Activated CD4-positive, CD25-positive, alpha-beta regulatory T cell (primary cell): ENCODE data around the gene SLIT1.

Source experiments
- DNase-seq, 4 experiments: peaks; one replicate each; lab custom pipeline; 2025; lab: John Stamatoyannopoulos, UW

SLIT1 gene

GRCh38 chr10:97001183-97001991, 184.4 kb downstream of the SLIT1 start:
- DNase-seq, result no peak

- no peak for DNase-seq
These were observed 185.1 kb downstream of the SLIT1 start for GRCh38 chr10:97000487-97001182.

- no peak for DNase-seq
These were observed 185.8 kb downstream of the SLIT1 start for GRCh38 chr10:96999987-97000386.

DNA sequence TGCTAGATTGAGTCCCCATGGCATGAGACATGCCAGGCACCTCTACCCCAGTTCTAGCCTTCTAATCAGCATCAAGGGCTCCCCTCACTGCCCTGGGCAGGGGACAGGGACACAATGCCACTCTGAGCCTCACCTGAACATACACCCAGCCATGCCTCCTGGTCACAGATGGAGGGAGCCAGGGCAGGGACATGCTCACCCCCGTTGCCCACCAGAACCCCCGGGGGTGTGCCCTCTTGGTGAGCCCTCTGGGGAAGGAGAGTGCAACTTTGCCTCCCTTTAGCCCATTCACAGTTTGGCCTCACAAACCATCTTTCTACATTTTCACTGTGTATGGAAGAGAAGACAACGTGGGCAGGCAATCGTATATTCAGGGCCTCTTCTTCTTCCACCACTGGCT, 186.4 kb downstream of the SLIT1 start:
- DNase-seq, result no peak

GRCh38 chr10:96998329-96998888, 187.3 kb downstream of the SLIT1 start:
- no peak for DNase-seq

DNA sequence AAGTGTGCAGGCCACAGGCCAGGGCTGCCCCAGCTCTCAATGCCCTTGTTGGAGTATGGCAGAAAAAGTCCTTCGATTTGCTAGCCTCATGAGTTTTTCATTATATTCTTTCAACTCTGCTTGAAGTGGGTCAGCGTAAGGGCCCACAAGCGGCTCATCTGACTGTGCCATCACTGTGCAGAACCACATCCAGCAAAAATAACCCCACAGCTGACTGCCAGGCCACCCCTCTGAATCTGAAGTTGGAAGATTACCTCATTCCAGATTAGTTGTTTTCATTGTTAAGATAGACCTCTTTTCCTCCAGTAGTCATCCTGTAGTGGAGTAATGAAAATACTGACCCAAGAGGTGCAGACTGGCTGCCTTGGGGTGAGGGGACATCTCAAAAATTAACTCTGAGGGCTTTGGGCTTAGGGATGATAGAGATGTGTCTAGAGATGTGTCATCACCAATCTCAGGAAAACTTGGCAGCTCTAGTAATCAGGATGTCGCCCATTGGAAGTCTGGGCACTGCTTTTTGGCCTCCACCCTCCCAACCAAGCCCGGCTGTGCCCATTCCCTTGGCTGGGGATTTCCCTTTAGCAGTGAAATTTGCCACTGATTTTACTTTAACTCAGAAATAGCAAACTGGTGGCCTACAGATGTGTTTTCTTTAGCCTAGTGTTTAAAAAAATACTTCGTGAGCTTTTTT, 189.3 kb downstream of the SLIT1 start:
- DNase-seq, result no peak

DNA sequence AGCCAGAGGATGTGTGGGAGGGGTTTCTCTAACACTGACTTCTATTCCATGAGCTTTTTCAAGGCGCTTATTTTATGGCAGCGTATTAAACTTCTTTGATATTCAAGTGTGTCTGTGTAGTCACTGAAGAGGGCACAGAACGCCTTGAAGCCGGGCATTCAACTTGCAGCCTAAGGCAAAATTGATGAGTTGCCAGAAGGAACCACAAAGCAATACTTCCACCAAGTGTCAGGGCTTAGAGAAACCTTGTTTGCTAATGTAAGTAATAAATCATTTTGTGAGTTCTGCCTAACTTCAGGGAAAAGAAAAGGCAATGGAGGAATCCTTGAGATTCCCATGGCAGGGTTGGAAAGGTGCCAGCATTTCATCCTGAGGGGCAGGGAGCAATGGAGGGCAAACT, 189.9 kb downstream of the SLIT1 start:
- DNase-seq, result no peak

DNA sequence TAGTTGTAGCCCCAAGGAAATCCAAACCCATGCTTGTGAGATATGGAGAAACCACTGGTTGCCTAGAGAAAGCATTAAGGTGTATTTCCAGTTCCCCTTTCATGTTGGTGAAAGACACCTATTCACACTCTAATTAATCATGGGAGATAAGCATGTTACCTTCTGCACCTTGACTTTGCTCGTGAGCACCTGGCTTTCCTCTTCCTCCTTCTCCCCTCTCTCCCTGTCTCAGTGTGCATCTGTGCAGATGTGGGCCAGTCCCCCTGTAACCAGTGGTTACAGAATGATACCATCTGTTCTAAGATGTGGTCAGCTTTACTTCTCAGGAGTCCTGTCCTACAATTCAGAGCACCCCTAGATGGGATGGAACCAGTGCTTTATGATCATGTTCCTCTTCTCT, 193.0 kb downstream of the SLIT1 start:
- no peak for DNase-seq

DNA sequence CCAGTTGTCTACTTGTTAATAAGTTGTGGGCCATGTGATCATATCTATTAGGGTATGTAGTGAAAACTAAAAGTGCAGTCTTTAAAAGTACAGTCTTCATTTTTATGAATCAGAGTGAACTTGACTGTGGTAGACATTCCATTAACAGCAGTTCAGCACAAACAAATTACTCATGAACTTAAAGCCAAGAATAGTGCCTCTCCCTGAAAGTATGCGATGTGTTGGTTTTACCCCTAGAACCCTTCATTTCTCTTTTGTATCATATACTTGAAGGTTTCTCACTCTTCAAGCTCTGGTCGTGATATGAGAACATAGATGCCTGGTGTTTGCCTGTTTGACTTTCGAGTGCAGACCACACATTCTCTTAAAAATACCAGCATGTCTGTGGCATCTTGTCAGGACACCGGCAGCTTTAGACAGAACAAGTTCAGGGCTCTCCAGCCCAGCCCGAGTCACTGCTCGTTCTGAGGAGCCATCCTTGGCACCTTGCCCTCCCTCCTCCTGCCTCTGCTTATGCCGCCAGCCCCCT, 194.4 kb downstream of the SLIT1 start:
- no peak for DNase-seq

- no peak for DNase-seq
These were observed 197.3 kb downstream of the SLIT1 start for GRCh38 chr10:96988426-96988825.

GRCh38 chr10:96987842-96988175, 197.9 kb downstream of the SLIT1 start:
- no peak for DNase-seq

GRCh38 chr10:96987141-96987841, 198.5 kb downstream of the SLIT1 start:
- no peak for DNase-seq

GRCh38 chr10:96986200-96986856, 199.4 kb downstream of the SLIT1 start:
- no peak for DNase-seq

DNA sequence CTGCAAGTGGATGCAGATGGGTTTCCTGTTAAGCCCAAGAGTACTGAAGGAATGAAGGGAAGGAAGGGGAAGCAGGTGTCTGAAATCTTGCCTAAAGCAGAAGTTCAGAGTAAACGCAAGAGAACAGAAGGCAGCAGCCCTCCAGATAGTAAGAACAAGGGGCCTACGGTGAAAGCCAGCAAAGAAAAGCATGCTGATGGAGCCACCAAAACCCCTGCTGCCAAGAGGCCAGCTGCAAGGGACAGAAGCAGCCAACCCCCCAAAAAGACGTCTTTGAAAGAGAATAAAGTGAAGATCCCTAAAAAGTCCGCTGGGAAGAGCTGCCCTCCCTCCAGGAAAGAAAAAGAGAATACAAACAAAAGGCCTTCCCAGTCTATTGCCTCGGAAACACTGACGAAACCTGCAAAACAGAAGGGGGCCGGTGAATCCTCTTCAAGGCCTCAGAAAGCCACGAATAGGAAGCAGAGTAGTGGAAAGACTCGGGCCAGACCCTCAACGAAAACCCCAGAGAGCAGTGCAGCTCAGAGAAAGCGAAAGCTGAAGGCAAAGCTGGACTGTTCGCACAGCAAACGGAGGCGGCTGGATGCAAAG, 201.1 kb downstream of the SLIT1 start:
- DNase-seq, result no peak

DNA sequence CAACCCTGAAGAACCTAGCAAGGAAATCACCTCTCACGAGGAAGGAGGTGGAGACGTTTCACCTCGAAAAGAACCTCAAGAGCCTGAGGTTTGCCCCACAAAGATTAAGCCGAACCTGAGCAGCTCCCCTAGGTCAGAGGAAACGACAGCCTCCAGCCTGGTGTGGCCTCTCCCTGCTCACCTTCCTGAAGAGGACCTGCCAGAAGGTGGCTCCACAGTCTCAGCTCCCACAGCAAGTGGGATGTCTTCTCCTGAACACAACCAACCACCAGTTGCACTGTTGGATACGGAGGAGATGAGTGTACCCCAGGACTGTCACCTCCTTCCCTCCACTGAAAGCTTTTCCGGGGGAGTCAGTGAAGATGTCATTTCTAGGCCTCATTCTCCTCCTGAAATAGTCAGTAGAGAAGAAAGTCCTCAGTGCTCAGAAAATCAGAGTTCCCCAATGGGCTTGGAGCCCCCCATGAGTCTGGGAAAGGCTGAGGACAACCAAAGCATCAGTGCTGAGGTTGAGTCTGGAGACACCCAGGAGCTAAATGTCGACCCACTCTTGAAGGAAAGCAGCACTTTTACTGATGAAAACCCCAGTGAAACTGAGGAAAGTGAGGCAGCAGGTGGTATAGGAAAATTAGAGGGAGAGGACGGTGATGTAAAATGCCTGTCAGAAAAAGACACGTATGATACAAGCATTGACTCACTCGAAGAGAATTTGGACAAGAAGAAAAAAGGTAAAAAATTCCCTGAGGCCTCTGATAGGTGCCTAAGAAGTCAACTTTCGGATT, 203.4 kb downstream of the SLIT1 start:
- no peak for DNase-seq

GRCh38 chr10:96978621-96979154, 207.1 kb downstream of the SLIT1 start:
- no peak for DNase-seq

DNA sequence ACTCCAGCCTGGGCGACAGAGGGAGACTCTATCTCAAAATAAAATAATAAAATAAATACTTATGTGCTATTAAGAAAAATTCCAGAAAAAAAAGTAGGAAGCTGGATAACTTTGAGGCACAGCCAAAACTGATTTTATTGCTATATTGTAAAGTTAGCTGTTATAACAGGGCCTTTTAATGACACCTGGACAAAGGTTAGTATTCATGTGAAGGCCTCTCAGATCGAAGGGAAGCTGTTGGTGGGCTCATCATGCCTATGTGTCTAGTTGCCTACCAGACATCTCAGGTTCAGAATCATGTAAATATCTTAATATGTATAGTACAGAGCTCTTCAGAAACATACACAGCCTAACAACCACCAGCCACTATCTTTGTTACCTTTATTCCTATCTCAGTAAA, 210.6 kb downstream of the SLIT1 start:
- no peak for DNase-seq

DNA sequence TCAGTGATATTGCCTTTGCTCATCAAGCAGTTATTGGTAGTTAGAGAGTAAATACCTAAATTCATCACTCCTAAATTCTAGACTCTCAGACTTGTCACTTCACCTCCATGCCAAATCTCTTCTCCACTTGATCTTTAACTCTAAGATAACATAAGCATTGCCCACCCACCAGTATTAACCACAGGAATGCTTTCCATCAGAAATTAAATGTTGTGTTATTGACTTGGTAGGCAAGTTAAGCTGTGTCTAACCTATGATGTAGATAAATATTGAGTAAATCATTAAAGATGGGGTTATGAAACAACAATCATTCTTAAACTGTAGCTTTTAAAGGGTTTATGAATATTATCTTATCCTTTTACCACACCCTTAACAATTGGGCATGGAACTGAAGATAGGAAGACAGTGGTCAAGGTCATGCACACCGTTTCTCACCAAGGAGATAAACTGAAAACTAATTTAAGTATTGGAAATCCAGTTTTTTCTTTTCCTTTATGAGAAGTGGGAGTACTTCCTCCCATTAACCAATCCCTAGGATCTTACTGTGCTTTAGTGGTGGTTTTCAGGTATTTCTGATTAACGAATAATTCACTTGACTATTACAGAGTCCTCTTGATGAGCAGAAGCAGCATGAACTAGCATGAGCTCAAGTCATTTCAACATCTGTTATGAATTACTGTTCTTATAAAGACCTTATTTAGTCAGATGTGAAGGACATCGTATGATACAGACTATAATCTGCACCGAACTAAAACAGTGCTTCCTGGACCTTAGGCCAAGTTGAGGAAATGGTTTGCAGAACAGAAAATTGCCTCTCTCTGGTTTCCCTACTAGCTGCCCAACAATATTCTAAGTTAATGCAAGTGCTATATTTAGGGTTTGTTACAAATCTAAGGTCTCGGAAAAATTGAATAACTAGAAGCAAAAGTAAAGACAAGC, 211.7 kb downstream of the SLIT1 start:
- DNase-seq, result no peak

- DNase-seq, result no peak
These were observed 213.5 kb downstream of the SLIT1 start for GRCh38 chr10:96972264-96972663.
